ENCODE measurements around the gene SEMA3C.

SEMA3C gene

GRCh38 chr7:80785276-80785675 is 133.6 kb downstream of the SEMA3C start:
- DNase-seq, result no peak
- Histone ChIP-seq H3K36me3 (replicated peaks) (no peaks in the 10 kb centered on the region), H3K27ac (no peak overlapping the region), H3K4me3 (ENCODE audit: low read depth, low read length) (no peak overlapping the region), H3K27me3 (replicated peaks) (no peaks in the 10 kb centered on the region)
- in situ Hi-C loops (cut with HindIII; ENCODE audit: low pct_ligation_motif_present, low sequenced_read_pairs), result no loop called here
- no peak for TF ChIP-seq CTCF (IDR thresholded peaks at IDR 0.05; ENCODE audit: low read depth, low read length, missing control alignments)

GRCh38 chr7:80783678-80784327 is 135.0 kb downstream of the SEMA3C start:
- no peaks in the 10 kb centered on the region for H3K36me3 ChIP-seq (replicated peaks)

GRCh38 chr7:80783186-80783677 is 135.6 kb downstream of the SEMA3C start:
- H3K27ac ChIP-seq, result peak overlapping the region; percentile 45
- no peak for TF ChIP-seq CTCF (IDR thresholded peaks at IDR 0.05; ENCODE audit: low read depth, low read length, missing control alignments)

More at GRCh38 chr7:80783678-80784327, 135.0 kb downstream of the SEMA3C start:
- no peak overlapping the region for H3K4me3 ChIP-seq (ENCODE audit: low read depth, low read length)
- no peak for TF ChIP-seq CTCF (IDR thresholded peaks at IDR 0.05; ENCODE audit: low read depth, low read length, missing control alignments)
- H3K27ac ChIP-seq, result peak overlapping the region; percentile 45
- H3K27me3 ChIP-seq (replicated peaks), result no peaks in the 10 kb centered on the region
- DNase-seq, result peak; percentile 19
- in situ Hi-C loops (cut with HindIII; ENCODE audit: low pct_ligation_motif_present, low sequenced_read_pairs), result no loop called here

GRCh38 chr7:80781561-80781979 is 137.3 kb downstream of the SEMA3C start:
- peak; percentile 65 for DNase-seq

More at GRCh38 chr7:80783186-80783677, 135.6 kb downstream of the SEMA3C start:
- no peak for DNase-seq
- in situ Hi-C loops (cut with HindIII; ENCODE audit: low pct_ligation_motif_present, low sequenced_read_pairs), result no loop called here
- H3K4me3 ChIP-seq (ENCODE audit: low read depth, low read length), result no peak overlapping the region
- H3K27me3 ChIP-seq (replicated peaks), result no peaks in the 10 kb centered on the region
- H3K36me3 ChIP-seq (replicated peaks), result no peaks in the 10 kb centered on the region

GRCh38 chr7:80781146-80781545 is 137.7 kb downstream of the SEMA3C start:
- no peak for DNase-seq
- Histone ChIP-seq H3K27ac (no peak overlapping the region), H3K27me3 (replicated peaks) (no peaks in the 10 kb centered on the region), H3K36me3 (replicated peaks) (no peaks in the 10 kb centered on the region), H3K4me3 (ENCODE audit: low read depth, low read length) (no peak overlapping the region)
- in situ Hi-C loops (cut with HindIII; ENCODE audit: low pct_ligation_motif_present, low sequenced_read_pairs), result no loop called here
- no peak for TF ChIP-seq CTCF (IDR thresholded peaks at IDR 0.05; ENCODE audit: low read depth, low read length, missing control alignments)

More at GRCh38 chr7:80781561-80781979, 137.3 kb downstream of the SEMA3C start:
- no peak for TF ChIP-seq CTCF (IDR thresholded peaks at IDR 0.05; ENCODE audit: low read depth, low read length, missing control alignments)
- in situ Hi-C loops (cut with HindIII; ENCODE audit: low pct_ligation_motif_present, low sequenced_read_pairs), result no loop called here
- Histone ChIP-seq H3K27ac (no peak overlapping the region), H3K36me3 (replicated peaks) (no peaks in the 10 kb centered on the region), H3K4me3 (ENCODE audit: low read depth, low read length) (no peak overlapping the region), H3K27me3 (replicated peaks) (no peaks in the 10 kb centered on the region)
